HepG2 (cell line): Measurements from ENCODE around the gene HOXA6. TPM values are rescaled to one million over a fixed set of nuclear protein-coding genes. Genes with fewer than 3 reads are reported as not detected.

Experiments
- AHR ChIP-seq: IDR thresholded peaks from 2 replicates; pipeline ENCODE4 v1.6.1; 2018; ENCODE audit warnings: missing genetic modification reagents, missing compliant biosample characterization
- ARNTL ChIP-seq: sonication (generic); formaldehyde crosslinking; IDR thresholded peaks from 2 replicates; pipeline ENCODE4 v1.4.0; 2020; ENCODE audit warnings: mild to moderate bottlenecking, missing genetic modification reagents
- BCLAF1 ChIP-seq: fragments of 450-650 bp; IDR thresholded peaks from 2 replicates; pipeline ENCODE4 v1.6.1; 2017; ENCODE audit warnings: mild to moderate bottlenecking
- CC2D1A ChIP-seq: sonication (generic); formaldehyde crosslinking; IDR thresholded peaks from 2 replicates; pipeline ENCODE4 v1.8.1; 2023; ENCODE audit warnings: mild to moderate bottlenecking, missing genetic modification reagents
- CREB1 ChIP-seq, 2 experiments: fragments of 450-650 bp in 1 of 2; IDR thresholded peaks; 2 replicates each; pipeline ENCODE4 v1.6.1; 2016 to 2017; ENCODE audit warnings: control low read depth in 1 of 2, mild to moderate bottlenecking in 1 of 2, missing compliant biosample characterization in 1 of 2, missing genetic modification characterization in 1 of 2
- FOSL1 ChIP-seq: sonication (generic); formaldehyde crosslinking; IDR thresholded peaks from 2 replicates; pipeline ENCODE4 v1.9.0; 2021; ENCODE audit warnings: missing genetic modification reagents, borderline replicate concordance
- GPBP1L1 ChIP-seq: sonication (generic); formaldehyde crosslinking; IDR thresholded peaks from 2 replicates; pipeline ENCODE4 v1.5.0; 2020; ENCODE audit warnings: mild to moderate bottlenecking, missing genetic modification reagents
- KLF6 ChIP-seq: IDR thresholded peaks from 2 replicates; pipeline ENCODE4 v1.8.0; 2016; ENCODE audit warnings: missing biosample characterization, missing genetic modification reagents
- MEIS2 ChIP-seq: sonication (generic); formaldehyde crosslinking; IDR thresholded peaks from 2 replicates; pipeline ENCODE4 v1.9.0; 2021; ENCODE audit warnings: mild to moderate bottlenecking, missing genetic modification reagents
- NFKBIZ ChIP-seq: IDR thresholded peaks from 2 replicates; pipeline ENCODE4 v1.6.1; 2018; ENCODE audit warnings: missing genetic modification reagents, missing compliant biosample characterization
- NFRKB ChIP-seq: fragments of 450-650 bp; IDR thresholded peaks from 2 replicates; pipeline ENCODE4 v1.6.1; 2017
- NR2F2 ChIP-seq: IDR thresholded peaks from 2 replicates; pipeline ENCODE4 v1.6.1; 2012; ENCODE audit warnings: low read depth, inconsistent platforms, borderline replicate concordance
- PREB ChIP-seq: sonication (generic); formaldehyde crosslinking; IDR thresholded peaks from 2 replicates; pipeline ENCODE4 v1.4.0; 2020; ENCODE audit warnings: missing genetic modification reagents
- PTBP1 ChIP-seq: fragments of 200-400 bp; formaldehyde crosslinking; IDR thresholded peaks from 2 replicates; pipeline ENCODE4 v1.6.1; 2018; ENCODE audit warnings: low read length, low read depth; ENCODE audit not compliant: poor library complexity, severe bottlenecking
- TAF1 ChIP-seq: sonication (generic); formaldehyde crosslinking; IDR thresholded peaks from 2 replicates; pipeline ENCODE4 v1.4.0; 2020; ENCODE audit warnings: missing genetic modification reagents
- ZMYM3 ChIP-seq: sonication (generic); formaldehyde crosslinking; IDR thresholded peaks from 2 replicates; pipeline ENCODE4 v1.5.1; 2020; ENCODE audit warnings: mild to moderate bottlenecking, missing genetic modification reagents
- ZNF296 ChIP-seq: sonication (generic); formaldehyde crosslinking; conservative IDR thresholded peaks from 2 replicates; pipeline ENCODE4 v1.5.0; 2020; ENCODE audit warnings: mild to moderate bottlenecking, missing genetic modification reagents
- ZNF337 ChIP-seq: sonication (generic); formaldehyde crosslinking; IDR thresholded peaks from 2 replicates; pipeline ENCODE4 v1.5.1; 2020; ENCODE audit warnings: missing genetic modification reagents, low read depth, mild to moderate bottlenecking, borderline replicate concordance
- ZNF44 ChIP-seq: sonication (generic); formaldehyde crosslinking; IDR thresholded peaks from 2 replicates; pipeline ENCODE4 v1.5.1; 2020; ENCODE audit warnings: mild to moderate bottlenecking, missing genetic modification reagents
- ZNF672 ChIP-seq: sonication (generic); formaldehyde crosslinking; IDR thresholded peaks from 2 replicates; pipeline ENCODE4 v1.8.1; 2022; ENCODE audit warnings: missing genetic modification reagents
- ZNF770 ChIP-seq: sonication (generic); formaldehyde crosslinking; IDR thresholded peaks from 2 replicates; pipeline ENCODE4 v1.5.0; 2020; ENCODE audit warnings: mild to moderate bottlenecking, missing genetic modification reagents
- ZNF781 ChIP-seq: sonication (generic); formaldehyde crosslinking; IDR thresholded peaks from 2 replicates; pipeline ENCODE4 v1.5.1; 2020; ENCODE audit warnings: borderline replicate concordance, mild to moderate bottlenecking, missing genetic modification reagents; ENCODE audit errors: not compliant biosample characterization
- ZSCAN29 ChIP-seq: sonication (generic); formaldehyde crosslinking; conservative IDR thresholded peaks from 2 replicates; pipeline ENCODE4 v1.4.0; 2020; ENCODE audit warnings: mild to moderate bottlenecking, missing genetic modification reagents
- polyA plus RNA-seq, 8 experiments: library from polyadenylated mRNA; depleted of rRNA in 3 of 8; stranded (reverse) in 7 of 8; unstranded in 1 of 8; fragments of >200 nt; fragmentation: Illumina TruSeq in 4 of 8; extraction: Trizol in 4 of 8; gene quantifications; 2 replicates each; pipeline versions ENCODE4 v1.2.1 to v1.2.3, GENCODE V29; 2011 to 2016; ENCODE audit warnings: low read depth in 4 of 8, missing spikeins in 1 of 8, mixed read lengths in 1 of 8; ENCODE audit not compliant: insufficient read depth in 1 of 8
- total RNA-seq, 5 experiments: library from RNA; depleted of rRNA; stranded (reverse); fragments of >200 nt; fragmentation: Illumina TruSeq; extraction: Trizol; gene quantifications; 2 replicates each; pipeline ENCODE4 v1.2.3, GENCODE V29; 2016; ENCODE audit warnings: low read depth in 1 of 5

Gene HOXA6
- total and polyA plus RNA-seq, 2 of the 13 experiments (the other 11 are each of a cell fraction or from before 2014, with no cell fraction given), result 1.3 to 1.5 TPM

GRCh38 chr7:27122077-27122910, 25.3 kb downstream of the HOXA6 start (continued):
- 0 out of 2 replicates have a peak, but pooled peaks have one; percentile 14 for TF ChIP-seq ZNF770 (CRISPR knock-in tag)
- peak; percentile 39; the same call in 1 of the 2 replicates for TF ChIP-seq CREB1 (IDR thresholded peaks at IDR 0.05)
- TF ChIP-seq CREB1 (CRISPR knock-in tag; IDR thresholded peaks at IDR 0.05), result peak; percentile 71
- TF ChIP-seq ZNF337, result no peak
- TF ChIP-seq ZSCAN29 (CRISPR knock-in tag), result no peak; the same call in 1 of the 2 replicates
- TF ChIP-seq ZNF296, result 0 out of 2 replicates have a peak, but pooled peaks have one; percentile 6
- no peak for TF ChIP-seq AHR (CRISPR knock-in tag)
- peak; percentile 18; the same call in 1 of the 2 replicates for TF ChIP-seq NR2F2
- TF ChIP-seq ZNF672, result no peak
- no peak for TF ChIP-seq PREB (CRISPR knock-in tag)
- no peak for TF ChIP-seq NFKBIZ
- no peak for TF ChIP-seq PTBP1
- no peak for TF ChIP-seq CC2D1A (CRISPR knock-in tag)
- no peak for TF ChIP-seq ZNF44 (CRISPR knock-in tag)
- peak; percentile 60 for TF ChIP-seq ZNF781
- TF ChIP-seq ZMYM3 (CRISPR knock-in tag), result no peak
- TF ChIP-seq FOSL1 (CRISPR knock-in tag), result no peak
- no peak for TF ChIP-seq GPBP1L1 (CRISPR knock-in tag)
- TF ChIP-seq NFRKB, result no peak
- TF ChIP-seq TAF1 (CRISPR knock-in tag), result peak; percentile 88
- no peak; the same call in 1 of the 2 replicates for TF ChIP-seq MEIS2 (CRISPR knock-in tag)
- TF ChIP-seq ARNTL (CRISPR knock-in tag), result no peak; the same call in 1 of the 2 replicates
- TF ChIP-seq BCLAF1, result no peak
- TF ChIP-seq KLF6, result no peak
